Transverse colon (tissue), 4 donors: Measurements from ENCODE around the gene DLGAP1. TPM values are rescaled to one million over a fixed set of nuclear protein-coding genes. Genes with fewer than 3 reads are reported as not detected.
A peak's percentile ranks its signal among the peaks of the same experiment; 100 is the strongest.
"Not testable (repeated sequence)": the region's sequence is repeated elsewhere in the genome, so short reads cannot be mapped to it uniquely, and the experiment has no call there.

ENCODE experiments used
- DNase-seq: peaks from one replicate; pipeline ENCODE4 v3.0.0-alpha.2; 2019
- H3K27ac ChIP-seq, 4 donors: fragments of 200-600 bp; sonication (generic); 2 replicates each; pipeline ENCODE4 v1.5.1; 2016 to 2018; ENCODE audit warnings: inconsistent platforms in 4 of 4
- H3K27me3 ChIP-seq: fragments of 200-600 bp; sonication (generic); 2 replicates; pipeline ENCODE4 v1.5.1; 2017; ENCODE audit warnings: inconsistent platforms
- H3K36me3 ChIP-seq, 4 donors: fragments of 200-600 bp; sonication (generic); 2 replicates each; pipeline ENCODE4 v1.5.1; 2017 to 2019; ENCODE audit warnings: inconsistent platforms in 4 of 4
- H3K4me1 ChIP-seq, 4 donors: fragments of 200-600 bp; sonication (generic); 2 replicates each; pipeline ENCODE4 v1.5.1; 2017 to 2020; ENCODE audit warnings: inconsistent platforms in 4 of 4
- H3K4me3 ChIP-seq, 4 donors: fragments of 200-600 bp; sonication (generic); 1 replicate in 1 of 4; 2 replicates in 3 of 4; pipeline versions ENCODE4 v1.5.1 to v1.6.1; 2017 to 2019; ENCODE audit warnings: inconsistent platforms in 4 of 4
- H3K9me3 ChIP-seq, 2 donors: fragments of 200-600 bp; sonication (generic); 2 replicates each; pipeline ENCODE4 v1.5.1; 2017 to 2019; ENCODE audit warnings: inconsistent platforms in 2 of 2
- EP300 ChIP-seq: sonication (generic); formaldehyde crosslinking; IDR thresholded peaks from one replicate; pipeline ENCODE4 v1.6.1; 2017; ENCODE audit warnings: antibody characterized with exemption, low read depth
- POLR2A ChIP-seq: fragments of 450-650 bp; IDR thresholded peaks from one replicate; pipeline ENCODE4 v1.6.1; 2016; ENCODE audit warnings: antibody characterized with exemption, mild to moderate bottlenecking, moderate library complexity
- POLR2AphosphoS5 ChIP-seq, 3 donors: sonication (generic); formaldehyde crosslinking; IDR thresholded peaks; one replicate each; pipeline ENCODE4 v1.6.1; 2016; ENCODE audit warnings: antibody characterized with exemption in 3 of 3
- WGBS, 2 donors: methylation state at CpG; one replicate each; pipeline ENCODE4 v1.1.5; 2018; ENCODE audit warnings: low coverage in 1 of 2; 5-methylcytosine and 5-hydroxymethylcytosine counted together
- in situ Hi-C, 4 donors: fragments of 200-750 bp; cut with MboI; loops; one replicate each; pipeline versions ENCODE4 v1.15.0 to v1.15.1; 2017; ENCODE audit warnings: low sequenced_read_pairs in 3 of 4, low pct_ligation_motif_present in 1 of 4, low pct_unique_long_range_greater_than_20kb in 1 of 4
- intact Hi-C: fragments of 100-400 bp; cut with DNase I; formaldehyde crosslinking; loops from one replicate; pipeline ENCODE4 v1.15.1; 2023; ENCODE audit warnings: low total_unique reads
- total RNA-seq, 4 donors: library from RNA; depleted of rRNA; stranded (reverse); fragments of >200 nt; gene quantifications; one replicate each; pipeline ENCODE4 v1.1.0, GENCODE V29; 2016
- TF ChIP-seq, protein P1 (sequence below), 5 experiments: fragments of 200-600 bp in 3 of 5; fragments of 450-650 bp in 2 of 5; sonication (generic) in 3 of 5; IDR thresholded peaks; 1 replicate in 2 of 5; 2 replicates in 3 of 5; pipeline ENCODE4 v1.5.1; 2016 to 2017; ENCODE audit warnings: antibody characterized with exemption in 5 of 5, inconsistent platforms in 3 of 5, mild to moderate bottlenecking in 2 of 5, moderate library complexity in 1 of 5

DLGAP1 gene
- total RNA-seq, 4 donors from 2014 or later: 2.7 to 7.2 (median 3.3) TPM

DNA sequence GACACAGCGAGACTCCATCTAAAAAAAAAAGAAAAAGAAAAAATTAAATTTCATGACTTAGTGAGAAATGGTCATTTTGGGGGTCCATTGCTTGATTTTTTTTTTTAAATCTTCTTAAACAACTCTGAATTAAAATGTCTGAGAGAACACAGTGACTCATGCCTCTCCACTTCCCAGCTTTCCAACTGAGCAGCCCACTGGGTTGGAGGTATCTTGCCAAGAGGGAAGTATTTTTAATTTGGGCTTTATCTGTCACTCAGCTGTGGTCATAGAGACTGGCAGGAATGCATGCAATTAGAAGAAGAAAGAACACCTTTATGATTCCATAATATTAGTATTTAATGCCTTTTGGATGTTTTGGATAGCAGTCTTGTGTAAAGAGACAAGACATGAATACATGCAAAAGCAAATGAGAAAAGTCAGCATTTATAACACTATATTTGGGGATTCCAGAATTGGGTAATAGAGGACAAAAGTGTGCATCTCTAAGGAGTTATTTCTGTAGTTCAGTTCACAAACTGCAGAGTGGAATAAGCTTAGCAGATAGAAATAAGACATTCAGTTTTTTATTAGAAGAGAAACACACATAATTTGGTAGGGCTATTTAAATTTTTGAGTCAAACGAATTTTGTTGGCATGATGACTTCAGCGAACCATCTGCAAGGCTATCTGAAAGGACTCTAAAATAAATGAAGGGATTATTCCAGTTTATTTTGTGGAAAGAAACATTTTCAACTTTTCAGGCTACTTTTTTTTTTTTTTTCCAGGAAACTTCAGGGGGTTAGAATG is 750.4 kb downstream of the DLGAP1 start:
- no peak overlapping the region for H3K27ac ChIP-seq
- peaks cover 0 to 26% (median 4%) of the 10 kb centered on the region in 4 donors for H3K4me1 ChIP-seq
- intact Hi-C loops (no loop called here), in situ Hi-C loops (no loop called here)
- H3K9me3 ChIP-seq: no peaks in the 10 kb centered on the region
- TF ChIP-seq, protein P1, sequence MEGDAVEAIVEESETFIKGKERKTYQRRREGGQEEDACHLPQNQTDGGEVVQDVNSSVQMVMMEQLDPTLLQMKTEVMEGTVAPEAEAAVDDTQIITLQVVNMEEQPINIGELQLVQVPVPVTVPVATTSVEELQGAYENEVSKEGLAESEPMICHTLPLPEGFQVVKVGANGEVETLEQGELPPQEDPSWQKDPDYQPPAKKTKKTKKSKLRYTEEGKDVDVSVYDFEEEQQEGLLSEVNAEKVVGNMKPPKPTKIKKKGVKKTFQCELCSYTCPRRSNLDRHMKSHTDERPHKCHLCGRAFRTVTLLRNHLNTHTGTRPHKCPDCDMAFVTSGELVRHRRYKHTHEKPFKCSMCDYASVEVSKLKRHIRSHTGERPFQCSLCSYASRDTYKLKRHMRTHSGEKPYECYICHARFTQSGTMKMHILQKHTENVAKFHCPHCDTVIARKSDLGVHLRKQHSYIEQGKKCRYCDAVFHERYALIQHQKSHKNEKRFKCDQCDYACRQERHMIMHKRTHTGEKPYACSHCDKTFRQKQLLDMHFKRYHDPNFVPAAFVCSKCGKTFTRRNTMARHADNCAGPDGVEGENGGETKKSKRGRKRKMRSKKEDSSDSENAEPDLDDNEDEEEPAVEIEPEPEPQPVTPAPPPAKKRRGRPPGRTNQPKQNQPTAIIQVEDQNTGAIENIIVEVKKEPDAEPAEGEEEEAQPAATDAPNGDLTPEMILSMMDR (IDR thresholded peaks at IDR 0.05): no peak
- TF ChIP-seq POLR2A (no peak), POLR2AphosphoS5 (IDR thresholded peaks at IDR 0.05) (no peak)
- H3K36me3 ChIP-seq: no peaks in the 10 kb centered on the region
- no peaks in the 10 kb centered on the region for H3K27me3 ChIP-seq
- 75% methylated on average over 3 of the region's 3 CpGs for WGBS, 2 donors
- H3K4me3 ChIP-seq: no peak overlapping the region
- DNase-seq: no peak

DNA sequence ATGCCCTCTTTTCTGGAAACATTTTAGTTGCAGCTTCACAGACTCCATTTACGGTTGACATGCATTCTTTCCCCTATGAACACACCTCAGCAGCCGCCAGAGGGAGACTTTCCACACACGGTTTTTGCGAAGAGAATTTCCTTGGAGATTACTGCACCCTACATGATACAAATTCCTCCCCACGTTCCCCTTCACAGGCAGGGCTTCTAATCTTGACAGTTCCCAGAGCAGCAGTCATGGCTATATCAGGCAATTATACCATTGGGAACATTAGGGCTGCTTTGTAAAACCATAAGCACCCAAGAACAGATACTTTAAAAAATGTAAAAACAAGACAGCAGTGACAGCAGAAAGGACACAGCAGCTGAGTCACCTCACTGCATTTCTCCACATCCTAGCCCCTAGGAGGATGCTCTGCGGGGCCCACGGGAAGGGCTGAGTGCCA is 751.4 kb downstream of the DLGAP1 start:
- H3K9me3 ChIP-seq: no peaks in the 10 kb centered on the region
- peak; percentile 74 for DNase-seq
- no peaks in the 10 kb centered on the region for H3K27me3 ChIP-seq
- TF ChIP-seq, protein P1 (IDR thresholded peaks at IDR 0.05): peak; percentile 64 to 76 (median 69)
- TF ChIP-seq POLR2AphosphoS5 (IDR thresholded peaks at IDR 0.05): no peak
- in situ Hi-C loops: no loop called here
- no peak overlapping the region for H3K27ac ChIP-seq
- no peaks in the 10 kb centered on the region for H3K36me3 ChIP-seq
- H3K4me3 ChIP-seq: no peak overlapping the region
- WGBS, 2 donors: 10 to 11% methylated on average over 5 to 7 of the region's 7 CpGs
- intact Hi-C loops: no loop called here
- peaks cover 0 to 18% (median 3%) of the 10 kb centered on the region in 4 donors for H3K4me1 ChIP-seq

DNA sequence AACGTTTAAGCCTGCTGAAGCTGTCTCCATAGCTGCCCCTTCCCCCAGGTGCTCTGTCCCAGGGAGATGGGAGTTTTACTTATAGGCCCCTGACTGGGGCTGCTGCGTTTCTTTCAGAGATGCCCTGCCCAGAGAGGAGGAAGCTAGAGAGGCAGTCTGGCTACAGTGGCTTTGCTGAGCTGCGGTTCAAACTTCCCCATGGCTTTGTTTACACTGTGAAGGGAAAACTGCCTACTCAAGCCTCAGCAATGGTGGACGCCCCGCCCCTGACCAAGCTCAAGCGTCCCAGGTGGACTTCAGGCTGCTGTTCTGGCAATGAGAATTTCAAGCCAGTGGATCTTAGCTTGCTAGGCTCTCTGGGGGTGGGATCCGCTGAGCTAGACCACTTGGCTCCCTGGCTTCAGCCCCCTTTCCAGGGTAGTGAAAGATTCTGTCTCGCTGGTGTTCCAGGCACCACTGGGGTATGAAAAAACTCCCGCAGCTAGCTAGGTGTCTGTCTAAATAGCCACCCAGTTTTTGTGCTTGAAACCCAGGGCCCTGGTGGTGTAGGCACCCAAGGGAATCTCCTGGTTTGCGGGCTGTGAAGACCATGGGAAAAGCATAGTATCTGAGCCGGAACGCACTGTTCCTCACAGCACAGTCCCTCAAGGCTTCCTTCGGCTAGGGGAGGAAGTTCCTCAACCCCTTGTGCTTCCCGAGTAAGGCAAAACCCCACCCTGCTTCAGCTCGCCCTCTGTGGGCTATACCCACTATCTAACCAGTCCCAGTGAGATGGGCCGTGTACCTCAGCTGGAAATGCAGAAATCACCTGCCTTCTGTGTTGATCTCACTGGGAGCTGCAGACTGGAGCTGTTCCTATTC is 755.2 kb downstream of the DLGAP1 start:
- intact Hi-C loops: not testable (repeated sequence)
- DNase-seq: peak; percentile 30

DNA sequence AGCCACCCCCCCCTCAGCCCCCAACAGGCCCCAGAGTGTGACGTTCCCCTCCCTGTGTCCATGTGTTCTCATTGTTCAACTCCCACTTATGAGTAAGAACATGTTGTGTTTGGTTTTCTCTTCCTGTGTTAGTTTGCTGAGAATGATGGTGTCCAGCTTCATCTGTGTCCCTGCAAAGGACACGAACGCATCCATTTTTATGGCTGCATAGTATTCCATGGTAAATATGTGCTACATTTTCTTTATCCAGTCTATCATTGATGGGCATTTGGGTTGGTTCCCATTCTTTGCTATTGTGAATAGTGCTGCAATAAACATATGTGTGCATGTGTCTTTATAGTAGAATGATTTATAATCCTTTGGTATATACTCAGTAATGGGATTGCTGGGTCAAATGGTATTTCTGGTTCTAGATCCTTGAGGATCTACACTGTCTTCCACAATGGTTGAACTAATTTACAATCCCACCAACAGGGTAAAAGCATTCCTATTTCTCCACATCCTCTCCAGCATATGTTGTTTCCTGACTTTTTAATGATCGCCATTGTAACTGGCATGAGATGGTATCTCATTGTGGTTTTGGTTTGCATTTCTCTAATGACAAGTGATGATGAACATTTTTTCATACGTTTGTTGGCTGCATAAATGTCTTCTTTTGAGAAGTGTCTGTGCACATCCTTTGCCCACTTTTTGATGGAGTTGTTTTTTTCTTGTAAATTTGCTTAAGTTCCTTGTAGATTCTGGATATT is 760.9 kb downstream of the DLGAP1 start:
- 66 to 79% methylated on average over 2 to 5 of the region's 5 CpGs for WGBS, 2 donors
- H3K36me3 ChIP-seq, H3K4me3 ChIP-seq, intact Hi-C loops, H3K27ac ChIP-seq, H3K27me3 ChIP-seq, DNase-seq, H3K9me3 ChIP-seq: not testable (repeated sequence)
- peaks cover 0 to 10% (median 0%) of the 10 kb centered on the region in 4 donors for H3K4me1 ChIP-seq
- in situ Hi-C loops: loop anchor here in 1 of 4 donors (25.0 kb wide), 1 partner anchor 168 kb away; no protein-coding TSS in a partner anchor

More for the DNA sequence above, 755.2 kb downstream of the DLGAP1 start:
- in situ Hi-C loops: loop anchor here in 1 of 4 donors (25.0 kb wide), 1 partner anchor 162 kb away; no protein-coding TSS in a partner anchor
- not testable (repeated sequence) for H3K4me3 ChIP-seq, H3K36me3 ChIP-seq, H3K9me3 ChIP-seq, H3K27me3 ChIP-seq
- Histone ChIP-seq H3K4me1 (peaks cover 0 to 18% (median 3%) of the 10 kb centered on the region in 4 donors), H3K27ac (peak overlapping the region in 3 of 4 donors; percentile 17 to 62 (median 46))
- 50 to 51% methylated on average over 4 to 15 of the region's 16 CpGs for WGBS, 2 donors

DNA sequence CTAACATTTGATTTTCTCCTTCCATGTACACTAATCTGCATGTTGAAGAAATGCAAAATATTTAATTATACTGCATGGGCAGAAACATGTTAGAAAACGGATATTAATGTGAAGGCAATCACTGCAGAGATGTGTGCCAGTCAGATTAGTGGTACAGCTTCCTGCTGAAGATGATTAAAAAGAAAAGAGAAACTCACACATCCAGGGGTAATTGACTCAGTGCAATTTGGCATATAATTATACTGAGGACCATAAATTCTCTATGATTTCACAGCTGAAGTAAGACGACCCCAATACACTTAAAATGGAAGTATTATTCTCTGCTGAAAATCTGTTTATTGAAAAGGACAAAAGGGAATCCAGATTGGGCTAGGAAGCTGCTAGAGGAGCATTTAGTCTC is 761.7 kb downstream of the DLGAP1 start:
- Histone ChIP-seq H3K36me3 (no peaks in the 10 kb centered on the region), H3K4me1 (peaks cover 0 to 10% (median 0%) of the 10 kb centered on the region in 4 donors), H3K27ac (no peak overlapping the region), H3K9me3 (no peaks in the 10 kb centered on the region), H3K4me3 (no peak overlapping the region), H3K27me3 (no peaks in the 10 kb centered on the region)
- intact Hi-C loops (no loop called here), in situ Hi-C loops (loop anchor here in 1 of 4 donors (25.0 kb wide), 1 partner anchor 169 kb away; no protein-coding TSS in a partner anchor)
- DNase-seq: no peak
- 25 to 27% methylated on average over 2 of the region's 2 CpGs for WGBS, 2 donors
- TF ChIP-seq, protein P1 (IDR thresholded peaks at IDR 0.05): no peak
- TF ChIP-seq POLR2AphosphoS5 (IDR thresholded peaks at IDR 0.05) (no peak), EP300 (no peak), POLR2A (no peak)
